Endothelial cell of umbilical vein (primary cell): ENCODE measurements around the gene LYRM1.

Experiments used
- EZH2 ChIP-seq: IDR thresholded peaks from 2 replicates; pipeline ENCODE4 v1.6.1; 2012; ENCODE audit warnings: borderline replicate concordance, low read depth, mild to moderate bottlenecking, moderate library complexity, low read length, inconsistent platforms; ENCODE audit not compliant: severe bottlenecking
- JUN ChIP-seq: IDR thresholded peaks from 2 replicates; pipeline ENCODE4 v1.6.1; 2011; ENCODE audit warnings: borderline replicate concordance, low read depth; ENCODE audit not compliant: insufficient read length, insufficient read depth
- POLR2A ChIP-seq: IDR thresholded peaks from 2 replicates; pipeline ENCODE4 v1.6.1; 2012; ENCODE audit warnings: low read depth, mild to moderate bottlenecking, control low read depth, low read length
- POLR2AphosphoS5 ChIP-seq: IDR thresholded peaks from 2 replicates; pipeline ENCODE4 v1.6.1; 2012; ENCODE audit warnings: low read depth, mild to moderate bottlenecking, control low read depth, low read length, moderate library complexity; ENCODE audit not compliant: insufficient read depth
- TF ChIP-seq, protein P1 (sequence below), 2 donors: IDR thresholded peaks; 1 replicate in 1 of 2; 2 replicates in 1 of 2; pipeline ENCODE4 v1.5.1; 2011; ENCODE audit warnings: low read length in 2 of 2, mild to moderate bottlenecking in 2 of 2, moderate library complexity in 2 of 2, control low read depth in 1 of 2, inconsistent platforms in 1 of 2, low read depth in 1 of 2; ENCODE audit not compliant: insufficient read depth in 1 of 2; ENCODE audit errors: extremely low read depth in 1 of 2
- TF ChIP-seq, protein P2 (sequence below): IDR thresholded peaks from 2 replicates; pipeline ENCODE4 v1.6.1; 2011; ENCODE audit not compliant: insufficient read depth, insufficient read length

DNA sequence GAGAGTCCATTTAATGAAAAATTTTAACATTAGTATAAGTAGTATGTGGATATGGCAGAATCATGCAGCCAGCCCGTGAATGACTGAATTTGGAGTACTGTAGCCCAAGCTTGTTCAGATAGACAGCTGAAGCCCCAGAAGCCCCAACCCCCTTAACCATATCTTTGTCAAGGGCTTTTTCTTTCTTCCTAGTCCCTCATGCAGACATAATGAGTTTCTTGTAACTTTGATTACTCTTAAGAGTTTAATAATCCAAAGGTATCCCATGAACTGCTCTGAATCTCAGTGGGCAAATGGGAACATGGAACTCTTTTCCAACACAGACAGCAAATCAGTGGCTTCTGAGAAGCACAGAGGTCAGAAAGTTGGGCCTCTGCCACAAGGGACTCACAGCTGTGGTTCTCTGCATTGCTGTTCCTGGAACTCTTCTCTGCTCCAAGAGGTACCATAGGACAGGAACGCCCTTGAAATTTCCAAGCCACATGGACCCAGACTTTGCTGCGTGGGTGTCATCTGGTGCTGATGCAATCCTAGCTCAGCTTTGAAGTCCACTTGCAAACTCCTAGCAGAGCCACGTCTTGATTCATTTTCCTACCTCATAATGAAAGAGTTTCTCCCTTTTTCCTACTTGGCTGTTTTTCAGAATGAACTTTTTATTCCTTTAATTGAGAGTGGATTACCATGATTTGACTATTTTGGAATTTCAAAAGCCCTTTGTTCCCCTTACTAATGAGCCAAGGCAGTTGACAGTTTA, 18.1 kb downstream of the LYRM1 start:
- TF ChIP-seq, protein P1, sequence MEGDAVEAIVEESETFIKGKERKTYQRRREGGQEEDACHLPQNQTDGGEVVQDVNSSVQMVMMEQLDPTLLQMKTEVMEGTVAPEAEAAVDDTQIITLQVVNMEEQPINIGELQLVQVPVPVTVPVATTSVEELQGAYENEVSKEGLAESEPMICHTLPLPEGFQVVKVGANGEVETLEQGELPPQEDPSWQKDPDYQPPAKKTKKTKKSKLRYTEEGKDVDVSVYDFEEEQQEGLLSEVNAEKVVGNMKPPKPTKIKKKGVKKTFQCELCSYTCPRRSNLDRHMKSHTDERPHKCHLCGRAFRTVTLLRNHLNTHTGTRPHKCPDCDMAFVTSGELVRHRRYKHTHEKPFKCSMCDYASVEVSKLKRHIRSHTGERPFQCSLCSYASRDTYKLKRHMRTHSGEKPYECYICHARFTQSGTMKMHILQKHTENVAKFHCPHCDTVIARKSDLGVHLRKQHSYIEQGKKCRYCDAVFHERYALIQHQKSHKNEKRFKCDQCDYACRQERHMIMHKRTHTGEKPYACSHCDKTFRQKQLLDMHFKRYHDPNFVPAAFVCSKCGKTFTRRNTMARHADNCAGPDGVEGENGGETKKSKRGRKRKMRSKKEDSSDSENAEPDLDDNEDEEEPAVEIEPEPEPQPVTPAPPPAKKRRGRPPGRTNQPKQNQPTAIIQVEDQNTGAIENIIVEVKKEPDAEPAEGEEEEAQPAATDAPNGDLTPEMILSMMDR (IDR thresholded peaks at IDR 0.05; ENCODE audit: extremely low read depth in 1 of 2, insufficient read depth in 1 of 2, low read depth in 1 of 2, low read length in 2 of 2), result no peak
- TF ChIP-seq POLR2A (no peak), JUN (no peak), POLR2AphosphoS5 (no peak), EZH2 (no peak)
- TF ChIP-seq, protein P2, sequence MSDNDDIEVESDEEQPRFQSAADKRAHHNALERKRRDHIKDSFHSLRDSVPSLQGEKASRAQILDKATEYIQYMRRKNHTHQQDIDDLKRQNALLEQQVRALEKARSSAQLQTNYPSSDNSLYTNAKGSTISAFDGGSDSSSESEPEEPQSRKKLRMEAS, result no peak
